IMR-90 (cell line): ENCODE data around the gene TMEM209. TPM values are rescaled to one million over a fixed set of nuclear protein-coding genes. Genes with fewer than 3 reads are reported as not detected.

Experiments
- ATAC-seq: fragments of 200-7000 bp; cut with Tn5 transposase; 2 replicates; pipeline ENCODE4 v1.9.1; 2020; ENCODE audit warnings: low read depth, mild to moderate bottlenecking, moderate library complexity
- BruUV-seq: library from RNA; stranded (reverse); fragments of 400-500 nt; replicated peaks from 2 replicates; lab custom pipeline; 2021; lab: Mats Ljungman, UMichigan
- CTCF ChIA-PET: fragments of 300-600 bp; formaldehyde crosslinking; extraction: SDS; loops from one replicate; lab custom pipeline; 2021; ENCODE audit warnings: antibody characterized with exemption; lab: Yijun Ruan, JAX
- POLR2A ChIA-PET: fragments of 300-600 bp; sonication (Branson Sonifier 250); formaldehyde crosslinking; loops from one replicate; lab custom pipeline; 2022; ENCODE audit warnings: antibody characterized with exemption; ENCODE audit not compliant: unreplicated experiment; lab: Charles Lee
- DNase-seq: peaks from one replicate; pipeline ENCODE4 v3.0.0; 2013
- H2AFZ ChIP-seq: replicated peaks from 2 replicates; pipeline ENCODE3; 2013; ENCODE audit warnings: low read length, mild to moderate bottlenecking; ENCODE audit not compliant: poor library complexity
- H2AK5ac ChIP-seq: 2 replicates; pipeline ENCODE4 v1.6.1; 2013; ENCODE audit warnings: low read depth, low read length, inconsistent platforms
- H2AK9ac ChIP-seq: replicated peaks from 2 replicates; pipeline ENCODE3; 2013; ENCODE audit warnings: mild to moderate bottlenecking, low read depth, low read length, moderate library complexity; ENCODE audit not compliant: poor library complexity
- H2BK120ac ChIP-seq: 2 replicates; pipeline ENCODE4 v1.6.1; 2013; ENCODE audit warnings: low read depth, low read length, inconsistent platforms
- H2BK15ac ChIP-seq: 3 replicates; pipeline ENCODE4 v1.6.1; 2013; ENCODE audit warnings: low read depth, low read length, inconsistent platforms
- H2BK20ac ChIP-seq: 2 replicates; pipeline ENCODE4 v1.6.1; 2013; ENCODE audit warnings: low read depth, mild to moderate bottlenecking, inconsistent platforms, low read length, moderate library complexity
- H2BK5ac ChIP-seq: 2 replicates; pipeline ENCODE4 v1.6.1; 2013; ENCODE audit warnings: mild to moderate bottlenecking, low read depth, low read length, inconsistent platforms; ENCODE audit not compliant: poor library complexity, severe bottlenecking
- H3K14ac ChIP-seq: replicated peaks from 2 replicates; pipeline ENCODE4 v1.6.1; 2013; ENCODE audit warnings: low read depth, low read length, inconsistent platforms
- H3K18ac ChIP-seq: 2 replicates; pipeline ENCODE4 v1.6.1; 2013; ENCODE audit warnings: low read depth, low read length, control low read depth
- H3K23ac ChIP-seq: 2 replicates; pipeline ENCODE4 v1.6.1; 2013; ENCODE audit warnings: low read depth, low read length, inconsistent platforms
- H3K27ac ChIP-seq: 2 replicates; pipeline ENCODE4 v1.5.1; 2013; ENCODE audit warnings: mild to moderate bottlenecking, control low read depth, low read length; ENCODE audit not compliant: insufficient read depth
- H3K27me3 ChIP-seq: 2 replicates; pipeline ENCODE4 v1.6.1; 2013; ENCODE audit warnings: low read length; ENCODE audit not compliant: control insufficient read depth, insufficient read depth
- H3K36me3 ChIP-seq: 2 replicates; pipeline ENCODE4 v1.6.1; 2013; ENCODE audit warnings: low read length, mixed read lengths; ENCODE audit not compliant: control insufficient read depth, insufficient read depth
- H3K4ac ChIP-seq: 2 replicates; pipeline ENCODE4 v1.6.1; 2013; ENCODE audit warnings: low read depth, low read length, inconsistent platforms
- H3K4me1 ChIP-seq: 2 replicates; pipeline ENCODE4 v1.6.1; 2013; ENCODE audit warnings: low read length, mixed read lengths; ENCODE audit not compliant: control insufficient read depth, insufficient read depth
- H3K4me2 ChIP-seq: 2 replicates; pipeline ENCODE4 v1.6.1; 2013; ENCODE audit warnings: low read depth, mild to moderate bottlenecking, control low read depth, low read length, moderate library complexity
- H3K4me3 ChIP-seq: 2 replicates; pipeline ENCODE4 v1.5.1; 2013; ENCODE audit warnings: low read depth, mild to moderate bottlenecking, control low read depth, low read length, moderate library complexity; ENCODE audit not compliant: insufficient read depth
- H3K56ac ChIP-seq: 2 replicates; pipeline ENCODE4 v1.6.1; 2013; ENCODE audit warnings: low read length, inconsistent platforms; ENCODE audit not compliant: insufficient read depth; ENCODE audit errors: extremely low read depth
- H3K79me1 ChIP-seq, 2 experiments: 2 replicates each; pipeline ENCODE4 v1.6.1; 2013; ENCODE audit warnings: low read length in 2 of 2, inconsistent platforms in 1 of 2, low read depth in 1 of 2
- H3K9ac ChIP-seq: 2 replicates; pipeline ENCODE4 v1.6.1; 2013; ENCODE audit warnings: low read depth, low read length, control low read depth
- H3K9me1 ChIP-seq: 2 replicates; pipeline ENCODE4 v1.6.1; 2013; ENCODE audit warnings: low read length, inconsistent platforms; ENCODE audit not compliant: insufficient read depth
- H3K9me3 ChIP-seq: 2 replicates; pipeline ENCODE4 v1.6.1; 2013; ENCODE audit warnings: low read length; ENCODE audit not compliant: control insufficient read depth, insufficient read depth
- H4K20me1 ChIP-seq: 2 replicates; pipeline ENCODE4 v1.6.1; 2013; ENCODE audit warnings: low read length, inconsistent platforms; ENCODE audit not compliant: insufficient read depth
- H4K5ac ChIP-seq: 2 replicates; pipeline ENCODE4 v1.6.1; 2013; ENCODE audit warnings: mild to moderate bottlenecking, low read depth, low read length, control low read depth
- H4K8ac ChIP-seq, 2 experiments: 2 replicates each; pipeline ENCODE4 v1.6.1; 2013; ENCODE audit warnings: low read depth in 2 of 2, low read length in 2 of 2, control low read depth in 1 of 2, inconsistent platforms in 1 of 2
- H4K91ac ChIP-seq: 2 replicates; pipeline ENCODE4 v1.6.1; 2013; ENCODE audit warnings: low read depth, low read length, inconsistent platforms; ENCODE audit not compliant: insufficient read depth
- BHLHE40 ChIP-seq: fragments of 150-350 bp; IDR thresholded peaks from 2 replicates; pipeline ENCODE4 v1.6.1; 2016; ENCODE audit warnings: mild to moderate bottlenecking, low read depth, low read length
- CEBPB ChIP-seq: IDR thresholded peaks from 2 replicates; pipeline ENCODE4 v1.6.1; 2012; ENCODE audit warnings: low read depth, low read length, improper control_type of control experiment
- CHD1 ChIP-seq: IDR thresholded peaks from 2 replicates; pipeline ENCODE4 v1.6.1; 2012; ENCODE audit warnings: low read depth, low read length, improper control_type of control experiment
- CTCF ChIP-seq: conservative IDR thresholded peaks from 2 replicates; pipeline ENCODE4 v1.5.1; 2012; ENCODE audit warnings: mild to moderate bottlenecking, low read depth, low read length, improper control_type of control experiment
- ELK1 ChIP-seq: fragments of 150-350 bp; IDR thresholded peaks from 2 replicates; pipeline ENCODE4 v1.6.1; 2016; ENCODE audit warnings: low read depth, mild to moderate bottlenecking, low read length, moderate library complexity, borderline replicate concordance
- FOS ChIP-seq: fragments of 150-350 bp; IDR thresholded peaks from 2 replicates; pipeline ENCODE4 v1.6.1; 2016; ENCODE audit warnings: low read depth, low read length
- MAFK ChIP-seq: IDR thresholded peaks from 2 replicates; pipeline ENCODE4 v1.6.1; 2012; ENCODE audit warnings: low read depth, low read length, improper control_type of control experiment
- MAZ ChIP-seq: IDR thresholded peaks from 2 replicates; pipeline ENCODE4 v1.6.1; 2012; ENCODE audit warnings: low read depth, mild to moderate bottlenecking, low read length, improper control_type of control experiment, moderate library complexity, borderline replicate concordance
- MXI1 ChIP-seq: IDR thresholded peaks from 2 replicates; pipeline ENCODE4 v1.6.1; 2012; ENCODE audit warnings: low read depth, mild to moderate bottlenecking, low read length, moderate library complexity, borderline replicate concordance
- NFE2L2 ChIP-seq: fragments of 150-350 bp; IDR thresholded peaks from 2 replicates; pipeline ENCODE4 v1.6.1; 2016; ENCODE audit warnings: low read depth, mild to moderate bottlenecking, low read length
- POLR2A ChIP-seq: IDR thresholded peaks from 2 replicates; pipeline ENCODE4 v1.6.1; 2012; ENCODE audit warnings: mild to moderate bottlenecking, low read depth, low read length
- RAD21 ChIP-seq: IDR thresholded peaks from 2 replicates; pipeline ENCODE4 v1.6.1; 2012; ENCODE audit warnings: low read length, improper control_type of control experiment
- RCOR1 ChIP-seq: IDR thresholded peaks from 2 replicates; pipeline ENCODE4 v1.6.1; 2012; ENCODE audit warnings: mild to moderate bottlenecking, low read length, improper control_type of control experiment; ENCODE audit not compliant: insufficient replicate concordance
- RFX5 ChIP-seq: IDR thresholded peaks from 2 replicates; pipeline ENCODE4 v1.8.0; 2012; ENCODE audit warnings: low read depth, mild to moderate bottlenecking, low read length, moderate library complexity
- SMC3 ChIP-seq: fragments of 150-350 bp; IDR thresholded peaks from 2 replicates; pipeline ENCODE4 v1.6.1; 2016; ENCODE audit warnings: low read depth, mild to moderate bottlenecking, antibody characterized with exemption, low read length, moderate library complexity
- USF2 ChIP-seq: fragments of 150-350 bp; IDR thresholded peaks from 2 replicates; pipeline ENCODE4 v1.6.1; 2017; ENCODE audit warnings: mild to moderate bottlenecking, antibody characterized with exemption, low read length, low read depth
- dilution Hi-C: fragments of 300-500 bp; cut with HindIII; formaldehyde crosslinking; loops from one replicate; pipeline ENCODE4 v1.14.3; 2018; ENCODE audit warnings: low sequenced_read_pairs; ENCODE audit not compliant: unreplicated experiment
- in situ Hi-C: fragments of 300-500 bp; cut with MboI; formaldehyde crosslinking; loops from 3 replicates; pipeline ENCODE4 v1.14.3; 2019; ENCODE audit warnings: low sequenced_read_pairs, inconsistent platforms, mixed read lengths
- intact Hi-C: fragments of 100-400 bp; cut with micrococcal nuclease; formaldehyde crosslinking; loops from 2 replicates; pipeline ENCODE4 v1.10.0; 2022
- polyA plus RNA-seq, 3 experiments: library from polyadenylated mRNA; depleted of rRNA; stranded (reverse); fragments of >200 nt; gene quantifications; 2 replicates each; pipeline ENCODE4 v1.2.3, GENCODE V29; 2012; ENCODE audit warnings: low replicate concordance in 1 of 3
- total RNA-seq: library from RNA; depleted of rRNA; stranded (reverse); fragments of >200 nt; gene quantifications from 2 replicates; pipeline ENCODE4 v1.2.3, GENCODE V29; 2012

Gene TMEM209
- total and polyA plus RNA-seq, 2 of the 4 experiments (the other 2 are of a cell fraction): 8.0 to 11.3 TPM

- H2AFZ ChIP-seq: no peak overlapping the region
- in situ Hi-C loops: no loop called here
- H4K20me1 ChIP-seq: no peaks in the 10 kb centered on the region
- H3K56ac ChIP-seq: no peak overlapping the region
- H3K36me3 ChIP-seq: peaks cover 24% of the 10 kb centered on the region
- no peak overlapping the region for H3K27ac ChIP-seq
- H3K27me3 ChIP-seq: no peaks in the 10 kb centered on the region
- H3K9me1 ChIP-seq: no peaks in the 10 kb centered on the region
- ATAC-seq (no peak), DNase-seq (no peak)
- no peaks in the 10 kb centered on the region for H3K4me1 ChIP-seq
- CTCF ChIA-PET: no interaction called here
- no peak overlapping the region for H3K4ac ChIP-seq
- H2BK120ac ChIP-seq: no peak overlapping the region
- H3K14ac ChIP-seq: no peak overlapping the region
- H3K23ac ChIP-seq: no peak overlapping the region
- no peak overlapping the region for H2BK5ac ChIP-seq
- no peak overlapping the region for H2AK9ac ChIP-seq
- H3K79me1 ChIP-seq: peaks cover 0 to 6% of the 10 kb centered on the region in 2 experiments; a peak in 2 of 4 replicates
- no peak overlapping the region for H4K5ac ChIP-seq
- POLR2A ChIA-PET: no interaction called here
- no peak overlapping the region for H2BK20ac ChIP-seq
- no peak overlapping the region for H3K4me2 ChIP-seq
- no peak overlapping the region for H3K4me3 ChIP-seq
- H4K91ac ChIP-seq: no peak overlapping the region
- no peak for TF ChIP-seq NFE2L2
- TF ChIP-seq CHD1: no peak
- no peak for TF ChIP-seq MXI1
- no peak for TF ChIP-seq CTCF
- no peak for TF ChIP-seq POLR2A
- TF ChIP-seq BHLHE40: no peak
- no peak for TF ChIP-seq RFX5
- no peak for TF ChIP-seq USF2
- TF ChIP-seq ELK1: no peak
- no peak for TF ChIP-seq CEBPB
- TF ChIP-seq MAFK: no peak
- TF ChIP-seq SMC3: no peak
- no peak for TF ChIP-seq MAZ
- TF ChIP-seq RAD21: no peak
- no peak for TF ChIP-seq FOS
- no peak for TF ChIP-seq RCOR1
- H2BK15ac ChIP-seq: no peak overlapping the region
- no peak overlapping the region for H4K8ac ChIP-seq
- BruUV-seq: no TSS peak
- H3K9ac ChIP-seq: no peak overlapping the region
- H3K18ac ChIP-seq: no peak overlapping the region
- no peak overlapping the region for H2AK5ac ChIP-seq
- intact Hi-C loops: no loop called here
- dilution Hi-C loops: no loop called here
- H3K9me3 ChIP-seq: no peaks in the 10 kb centered on the region
Measured at GRCh38 chr7:130123501-130123900, 81.7 kb downstream of the TMEM209 start.
